Measurements from ENCODE around the gene MAP2. TPM values are rescaled to one million over a fixed set of nuclear protein-coding genes. Genes with fewer than 3 reads are reported as not detected.

Gene MAP2
- total and polyA plus RNA-seq, 2 donors (not counting 3 experiments of a cell fraction or from before 2014, with no cell fraction given), result 19.4 to 46.1 TPM

DNA sequence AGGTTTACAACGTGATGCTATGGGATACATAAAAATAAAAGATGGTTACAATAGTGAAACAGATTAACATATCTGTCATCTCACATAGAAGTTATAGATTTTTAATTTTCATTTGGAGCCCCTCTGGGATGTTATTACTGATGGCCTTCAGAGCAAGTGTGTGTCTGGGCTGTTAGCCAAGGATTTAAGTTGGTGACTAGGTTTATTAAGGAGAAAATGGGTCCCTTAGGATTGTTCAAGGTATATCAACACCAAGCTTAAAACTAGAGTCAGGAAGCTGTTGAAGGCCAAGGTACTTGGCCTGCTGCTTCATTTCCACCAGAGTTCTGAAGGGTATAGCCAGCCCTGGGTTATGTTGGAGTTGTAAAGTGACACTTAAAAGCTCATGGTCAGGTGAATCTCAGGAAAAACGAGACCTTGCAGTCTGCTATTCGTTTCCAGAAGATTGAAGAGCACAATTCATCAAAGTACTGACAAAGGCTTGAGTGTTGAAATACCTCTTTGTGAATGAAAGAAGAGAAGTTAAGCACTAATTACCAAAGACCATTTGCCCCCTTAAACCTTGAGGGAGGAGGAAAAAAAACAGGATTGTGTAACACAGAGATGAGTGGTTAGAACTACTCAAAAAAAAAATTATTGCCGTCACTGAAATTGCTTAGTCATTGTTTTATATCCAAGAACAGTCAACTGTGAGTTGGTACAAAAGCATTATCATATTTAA, 48.4 kb downstream of the MAP2 start:
- H3K4me1 ChIP-seq (ENCODE audit: control insufficient read depth, extremely low read depth, insufficient read depth, low read length), result peaks cover 42% of the 10 kb centered on the region
- TF ChIP-seq JUN (IDR thresholded peaks at IDR 0.05; ENCODE audit: borderline replicate concordance, insufficient read depth, insufficient read length, low read depth), result no peak
- no peak for TF ChIP-seq FOS (IDR thresholded peaks at IDR 0.05; ENCODE audit: borderline replicate concordance, insufficient read depth, low read length)
- TF ChIP-seq GATA2 (IDR thresholded peaks at IDR 0.05; ENCODE audit: insufficient read depth, insufficient read length, low read depth, low read length), result no peak
- no peak overlapping the region for H3K9ac ChIP-seq (replicated peaks; ENCODE audit: extremely low read depth, insufficient read depth, low read length)
- peak overlapping the region; percentile 11 for H3K4me2 ChIP-seq (ENCODE audit: insufficient read depth, low read length)
- FAIRE-seq (no peak), DNase-seq (ENCODE audit: low read depth, low spot score) (peak; percentile 7)
- CTCF ChIA-PET, result interaction anchor here (1.7 to 7.8 kb wide), 2 partner anchors 8 to 48 kb away, joined by 4 to 60 read pairs; partner anchors contain the start of gene MAP2
- H2AFZ ChIP-seq (ENCODE audit: low read depth, low read length), result peak overlapping the region; percentile 64
- POLR2A ChIA-PET, result no interaction called here
- no peaks in the 10 kb centered on the region for H3K79me2 ChIP-seq (ENCODE audit: control insufficient read depth, insufficient read depth, low read length)
- no peak overlapping the region for H3K4me3 ChIP-seq (replicated peaks in 1 of 3; ENCODE audit: insufficient read depth in 1 of 3, low read depth in 1 of 3, low read length in 3 of 3)
- no peaks in the 10 kb centered on the region for H3K36me3 ChIP-seq (ENCODE audit: control insufficient read depth in 2 of 2, extremely low read depth in 1 of 2, insufficient read depth in 2 of 2, low read length in 2 of 2)
- dilution Hi-C loops (cut with MboI; ENCODE audit: extremely low pct_ligation_motif_present, low sequenced_read_pairs) (no loop called here), intact Hi-C loops (cut with micrococcal nuclease) (no loop called here)
- BruUV-seq (replicated peaks), result no TSS peak
- H4K20me1 ChIP-seq (replicated peaks; ENCODE audit: control insufficient read depth, extremely low read depth, insufficient read depth, low read length), result no peaks in the 10 kb centered on the region
- no peaks in the 10 kb centered on the region for H3K9me3 ChIP-seq (replicated peaks; ENCODE audit: control insufficient read depth, insufficient read depth, low read length)
- peak overlapping the region; percentile 54 for H3K27ac ChIP-seq (ENCODE audit: insufficient read depth, low read depth, low read length)
- no peaks in the 10 kb centered on the region for H3K9me1 ChIP-seq (replicated peaks; ENCODE audit: control insufficient read depth, extremely low read depth, insufficient read depth, low read length)
- H3K27me3 ChIP-seq (ENCODE audit: control insufficient read depth in 2 of 2, insufficient read depth in 2 of 2, low read length in 2 of 2), result no peaks in the 10 kb centered on the region

DNA sequence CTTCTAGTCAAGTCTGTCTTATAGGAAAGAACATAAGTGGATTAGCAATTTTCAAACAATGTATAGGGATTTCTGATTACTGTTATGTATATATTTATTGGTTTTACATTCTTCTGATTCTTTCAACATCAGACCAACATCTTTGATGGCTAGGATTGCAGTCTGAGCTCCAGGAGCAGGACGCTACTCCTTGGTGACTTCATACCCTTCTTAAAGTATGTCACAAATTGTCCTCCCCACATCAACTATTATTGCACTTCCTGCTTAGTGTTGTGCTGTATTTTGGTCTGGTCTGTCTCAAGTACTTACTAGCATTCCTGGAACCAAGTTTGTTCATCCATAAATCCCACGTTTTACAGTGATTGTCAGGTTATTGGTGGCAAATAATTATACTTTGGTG, 49.0 kb downstream of the MAP2 start:
- ChIA-PET CTCF (interaction anchor here (1.7 to 7.8 kb wide), 2 partner anchors 9 to 48 kb away, joined by 4 to 60 read pairs; partner anchors contain the start of gene MAP2), POLR2A (no interaction called here)
- no peaks in the 10 kb centered on the region for H4K20me1 ChIP-seq (replicated peaks; ENCODE audit: control insufficient read depth, extremely low read depth, insufficient read depth, low read length)
- FAIRE-seq (no peak), DNase-seq (ENCODE audit: low read depth, low spot score) (peak; percentile 8)
- no peaks in the 10 kb centered on the region for H3K79me2 ChIP-seq (ENCODE audit: control insufficient read depth, insufficient read depth, low read length)
- peak overlapping the region; percentile 54 for H3K27ac ChIP-seq (ENCODE audit: insufficient read depth, low read depth, low read length)
- no peak overlapping the region for H3K4me3 ChIP-seq (replicated peaks in 1 of 3; ENCODE audit: insufficient read depth in 1 of 3, low read depth in 1 of 3, low read length in 3 of 3)
- dilution Hi-C loops (cut with MboI; ENCODE audit: extremely low pct_ligation_motif_present, low sequenced_read_pairs), result no loop called here
- peak overlapping the region; percentile 64 for H2AFZ ChIP-seq (ENCODE audit: low read depth, low read length)
- peak overlapping the region; percentile 11 for H3K4me2 ChIP-seq (ENCODE audit: insufficient read depth, low read length)
- H3K9me3 ChIP-seq (replicated peaks; ENCODE audit: control insufficient read depth, insufficient read depth, low read length), result no peaks in the 10 kb centered on the region
- no peaks in the 10 kb centered on the region for H3K9me1 ChIP-seq (replicated peaks; ENCODE audit: control insufficient read depth, extremely low read depth, insufficient read depth, low read length)
- intact Hi-C loops (cut with micrococcal nuclease), result no loop called here
- no peak overlapping the region for H3K9ac ChIP-seq (replicated peaks; ENCODE audit: extremely low read depth, insufficient read depth, low read length)
- H3K36me3 ChIP-seq (ENCODE audit: control insufficient read depth in 2 of 2, extremely low read depth in 1 of 2, insufficient read depth in 2 of 2, low read length in 2 of 2), result no peaks in the 10 kb centered on the region
- TF ChIP-seq MYC (IDR thresholded peaks at IDR 0.05; ENCODE audit: low read depth, low read length), result no peak
- TF ChIP-seq, protein P1, sequence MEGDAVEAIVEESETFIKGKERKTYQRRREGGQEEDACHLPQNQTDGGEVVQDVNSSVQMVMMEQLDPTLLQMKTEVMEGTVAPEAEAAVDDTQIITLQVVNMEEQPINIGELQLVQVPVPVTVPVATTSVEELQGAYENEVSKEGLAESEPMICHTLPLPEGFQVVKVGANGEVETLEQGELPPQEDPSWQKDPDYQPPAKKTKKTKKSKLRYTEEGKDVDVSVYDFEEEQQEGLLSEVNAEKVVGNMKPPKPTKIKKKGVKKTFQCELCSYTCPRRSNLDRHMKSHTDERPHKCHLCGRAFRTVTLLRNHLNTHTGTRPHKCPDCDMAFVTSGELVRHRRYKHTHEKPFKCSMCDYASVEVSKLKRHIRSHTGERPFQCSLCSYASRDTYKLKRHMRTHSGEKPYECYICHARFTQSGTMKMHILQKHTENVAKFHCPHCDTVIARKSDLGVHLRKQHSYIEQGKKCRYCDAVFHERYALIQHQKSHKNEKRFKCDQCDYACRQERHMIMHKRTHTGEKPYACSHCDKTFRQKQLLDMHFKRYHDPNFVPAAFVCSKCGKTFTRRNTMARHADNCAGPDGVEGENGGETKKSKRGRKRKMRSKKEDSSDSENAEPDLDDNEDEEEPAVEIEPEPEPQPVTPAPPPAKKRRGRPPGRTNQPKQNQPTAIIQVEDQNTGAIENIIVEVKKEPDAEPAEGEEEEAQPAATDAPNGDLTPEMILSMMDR (IDR thresholded peaks at IDR 0.05; ENCODE audit: extremely low read depth in 1 of 2, insufficient read depth in 1 of 2, low read depth in 1 of 2, low read length in 2 of 2), result no peak
- no peak for TF ChIP-seq POLR2A (IDR thresholded peaks at IDR 0.05; ENCODE audit: low read depth, low read length)
- TF ChIP-seq, protein P2, sequence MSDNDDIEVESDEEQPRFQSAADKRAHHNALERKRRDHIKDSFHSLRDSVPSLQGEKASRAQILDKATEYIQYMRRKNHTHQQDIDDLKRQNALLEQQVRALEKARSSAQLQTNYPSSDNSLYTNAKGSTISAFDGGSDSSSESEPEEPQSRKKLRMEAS (IDR thresholded peaks at IDR 0.05; ENCODE audit: insufficient read depth, insufficient read length), result no peak
- TF ChIP-seq POLR2AphosphoS5 (IDR thresholded peaks at IDR 0.05; ENCODE audit: insufficient read depth, low read depth, low read length), result no peak
- TF ChIP-seq GATA2 (IDR thresholded peaks at IDR 0.05; ENCODE audit: insufficient read depth, insufficient read length, low read depth, low read length), result no peak
- TF ChIP-seq FOS (IDR thresholded peaks at IDR 0.05; ENCODE audit: borderline replicate concordance, insufficient read depth, low read length), result no peak
- no peak for TF ChIP-seq EZH2 (IDR thresholded peaks at IDR 0.05; ENCODE audit: borderline replicate concordance, low read depth, low read length, severe bottlenecking)
- no peak for TF ChIP-seq JUN (IDR thresholded peaks at IDR 0.05; ENCODE audit: borderline replicate concordance, insufficient read depth, insufficient read length, low read depth)
- no peaks in the 10 kb centered on the region for H3K27me3 ChIP-seq (ENCODE audit: control insufficient read depth in 2 of 2, insufficient read depth in 2 of 2, low read length in 2 of 2)
- H3K4me1 ChIP-seq (ENCODE audit: control insufficient read depth, extremely low read depth, insufficient read depth, low read length), result peaks cover 42% of the 10 kb centered on the region
- no TSS peak for BruUV-seq (replicated peaks)

Measured in endothelial cell of umbilical vein (primary cell).